Fibroblast of lung (primary cell): ENCODE results near the gene CYB561. TPM values are rescaled to one million over a fixed set of nuclear protein-coding genes. Genes with fewer than 3 reads are reported as not detected.

Experiments used
- DNase-seq, 2 donors: peaks; one replicate each; pipeline versions ENCODE4 v3.0.0 to v3.0.0-alpha.2; 2010; ENCODE audit warnings: low read depth in 2 of 2
- H2AFZ ChIP-seq: 2 replicates; pipeline ENCODE4 v1.5.1; 2012; ENCODE audit warnings: low read length, control low read depth, inconsistent platforms
- H3K27ac ChIP-seq: 2 replicates; pipeline ENCODE4 v1.5.1; 2011; ENCODE audit warnings: low read length, control low read depth; ENCODE audit not compliant: insufficient read depth
- H3K27me3 ChIP-seq: 2 replicates; pipeline ENCODE4 v1.5.1; 2011; ENCODE audit warnings: mild to moderate bottlenecking, low read length; ENCODE audit not compliant: control insufficient read depth, insufficient read depth
- H3K36me3 ChIP-seq: 2 replicates; pipeline ENCODE4 v1.5.1; 2011; ENCODE audit warnings: low read length; ENCODE audit not compliant: control insufficient read depth, insufficient read depth
- H3K4me1 ChIP-seq: 2 replicates; pipeline ENCODE4 v1.5.1; 2011; ENCODE audit warnings: low read length; ENCODE audit not compliant: control insufficient read depth, insufficient read depth; ENCODE audit errors: extremely low read depth
- H3K4me2 ChIP-seq: 2 replicates; pipeline ENCODE4 v1.5.1; 2011; ENCODE audit warnings: low read length, control low read depth; ENCODE audit not compliant: insufficient read depth; ENCODE audit errors: extremely low read depth
- H3K4me3 ChIP-seq, 4 experiments: fragments of 200-600 bp in 1 of 4; sonication (generic) in 1 of 4; replicated peaks in 1 of 4; 2 replicates each; pipeline ENCODE4 v1.5.1; 2011 to 2016; ENCODE audit warnings: low read length in 4 of 4, low read depth in 3 of 4, mild to moderate bottlenecking in 3 of 4, control low read depth in 2 of 4, inconsistent platforms in 1 of 4, mixed read lengths in 1 of 4; ENCODE audit not compliant: insufficient read depth in 1 of 4; ENCODE audit errors: control extremely low read depth in 1 of 4
- H3K79me2 ChIP-seq: 2 replicates; pipeline ENCODE4 v1.5.1; 2012; ENCODE audit warnings: mild to moderate bottlenecking, low read length, inconsistent platforms; ENCODE audit not compliant: control insufficient read depth, insufficient read depth
- H3K9ac ChIP-seq: 2 replicates; pipeline ENCODE4 v1.5.1; 2011; ENCODE audit warnings: mild to moderate bottlenecking, low read length, control low read depth; ENCODE audit not compliant: insufficient read depth
- H3K9me3 ChIP-seq: 2 replicates; pipeline ENCODE4 v1.5.1; 2012; ENCODE audit warnings: low read depth, low read length; ENCODE audit not compliant: control insufficient read depth, insufficient read depth
- H4K20me1 ChIP-seq: 2 replicates; pipeline ENCODE4 v1.5.1; 2011; ENCODE audit warnings: low read length; ENCODE audit not compliant: control insufficient read depth, insufficient read depth; ENCODE audit errors: extremely low read depth
- CTCF ChIP-seq, 2 donors: IDR thresholded peaks in 1 of 2; conservative IDR thresholded peaks in 1 of 2; 1 replicate in 1 of 2; 2 replicates in 1 of 2; pipeline ENCODE4 v1.5.1; 2011 to 2012; ENCODE audit warnings: low read length in 2 of 2, control low read depth in 1 of 2, inconsistent platforms in 1 of 2, low read depth in 1 of 2, mild to moderate bottlenecking in 1 of 2
- EZH2 ChIP-seq: IDR thresholded peaks from 2 replicates; pipeline ENCODE4 v1.5.1; 2012; ENCODE audit warnings: low read length, control low read depth, mild to moderate bottlenecking; ENCODE audit errors: missing control alignments
- polyA plus RNA-seq, 2 donors: library from polyadenylated mRNA; depleted of rRNA in 1 of 2; stranded (reverse) in 1 of 2; unstranded in 1 of 2; fragments of >200 nt; gene quantifications; 2 replicates each; pipeline ENCODE4 v1.2.1, GENCODE V29; 2011 to 2012; ENCODE audit warnings: missing spikeins in 1 of 2
- total RNA-seq: library from RNA; depleted of rRNA; stranded (reverse); fragments of >200 nt; gene quantifications from 2 replicates; pipeline ENCODE4 v1.2.1, GENCODE V29; 2014

The CYB561 gene
- total and polyA plus RNA-seq, 2 donors (not counting 1 experiment from before 2014, with no cell fraction given): 7.8 to 13.7 TPM

- Histone ChIP-seq H3K4me3 (no peak overlapping the region), H4K20me1 (no peaks in the 10 kb centered on the region), H3K27ac (no peak overlapping the region), H3K27me3 (peaks cover 15% of the 10 kb centered on the region), H2AFZ (no peak overlapping the region), H3K79me2 (no peaks in the 10 kb centered on the region), H3K9ac (no peak overlapping the region), H3K36me3 (no peaks in the 10 kb centered on the region), H3K4me2 (no peak overlapping the region), H3K9me3 (no peaks in the 10 kb centered on the region), H3K4me1 (no peaks in the 10 kb centered on the region)
- TF ChIP-seq CTCF (conservative IDR thresholded peaks at IDR 0.05 in 1 of 2, IDR thresholded peaks at IDR 0.05 in 1 of 2; ENCODE audit: low read depth in 1 of 2, low read length in 2 of 2) (no peak), EZH2 (no peak)
- no peak for DNase-seq
Observed at GRCh38 chr17:63491413-63491812, 45.3 kb upstream of the CYB561 start.

GRCh38 chr17:63490858-63491400 lies 44.8 kb upstream of the CYB561 start:
- Histone ChIP-seq H3K4me2 (no peak overlapping the region), H4K20me1 (no peaks in the 10 kb centered on the region), H2AFZ (no peak overlapping the region), H3K4me3 (no peak overlapping the region), H3K4me1 (no peaks in the 10 kb centered on the region), H3K27ac (no peak overlapping the region), H3K9ac (no peak overlapping the region), H3K36me3 (no peaks in the 10 kb centered on the region), H3K27me3 (peaks cover 15% of the 10 kb centered on the region), H3K9me3 (no peaks in the 10 kb centered on the region), H3K79me2 (no peaks in the 10 kb centered on the region)
- no peak for DNase-seq
- TF ChIP-seq EZH2 (no peak), CTCF (conservative IDR thresholded peaks at IDR 0.05 in 1 of 2, IDR thresholded peaks at IDR 0.05 in 1 of 2; ENCODE audit: low read depth in 1 of 2, low read length in 2 of 2) (no peak)

GRCh38 chr17:63490329-63490728 lies 44.2 kb upstream of the CYB561 start:
- H3K9ac ChIP-seq: no peak overlapping the region
- no peak overlapping the region for H3K4me3 ChIP-seq
- no peaks in the 10 kb centered on the region for H3K4me1 ChIP-seq
- no peaks in the 10 kb centered on the region for H3K79me2 ChIP-seq
- TF ChIP-seq EZH2: no peak
- TF ChIP-seq CTCF (conservative IDR thresholded peaks at IDR 0.05 in 1 of 2, IDR thresholded peaks at IDR 0.05 in 1 of 2; ENCODE audit: low read depth in 1 of 2, low read length in 2 of 2): no peak
- no peak overlapping the region for H3K27ac ChIP-seq
- no peak overlapping the region for H2AFZ ChIP-seq
- H3K9me3 ChIP-seq: no peaks in the 10 kb centered on the region
- H4K20me1 ChIP-seq: no peaks in the 10 kb centered on the region
- H3K4me2 ChIP-seq: no peak overlapping the region
- peaks cover 15% of the 10 kb centered on the region for H3K27me3 ChIP-seq
- H3K36me3 ChIP-seq: no peaks in the 10 kb centered on the region
- no peak for DNase-seq
